Vagina (tissue), 2 donors: ENCODE data around the gene DDX49. TPM values are rescaled to one million over a fixed set of nuclear protein-coding genes. Genes with fewer than 3 reads are reported as not detected.

ENCODE experiments used
- DNase-seq, 2 donors: peaks; one replicate each; pipeline ENCODE4 v3.0.0-alpha.2; 2017; ENCODE audit errors: extremely low spot score in 2 of 2
- H3K27ac ChIP-seq: fragments of 200-600 bp; sonication (generic); one replicate; pipeline ENCODE4 v1.5.1; 2019
- H3K27me3 ChIP-seq: fragments of 200-600 bp; sonication (generic); one replicate; pipeline ENCODE4 v1.5.1; 2019
- H3K36me3 ChIP-seq, 2 donors: fragments of 200-600 bp; sonication (generic); one replicate each; pipeline ENCODE4 v1.5.1; 2017 to 2019
- H3K4me1 ChIP-seq: fragments of 200-600 bp; sonication (generic); one replicate; pipeline ENCODE4 v1.5.1; 2019
- H3K4me3 ChIP-seq, 2 donors: fragments of 200-600 bp; sonication (generic); 1 replicate in 1 of 2; 2 replicates in 1 of 2; pipeline ENCODE4 v1.5.1; 2016 to 2019
- H3K9me3 ChIP-seq: fragments of 200-600 bp; sonication (generic); one replicate; pipeline ENCODE4 v1.5.1; 2019
- CTCF ChIP-seq, 3 experiments: fragments of 450-650 bp in 2 of 3; fragments of 200-600 bp in 1 of 3; sonication (generic) in 1 of 3; IDR thresholded peaks; one replicate each; pipeline ENCODE4 v1.5.1; 2017 to 2019; ENCODE audit warnings: antibody characterized with exemption in 3 of 3, mild to moderate bottlenecking in 2 of 3, moderate library complexity in 2 of 3
- POLR2A ChIP-seq, 2 donors: fragments of 450-650 bp; IDR thresholded peaks; one replicate each; pipeline ENCODE4 v1.6.1; 2017; ENCODE audit warnings: antibody characterized with exemption in 2 of 2, mild to moderate bottlenecking in 2 of 2, moderate library complexity in 2 of 2
- POLR2AphosphoS5 ChIP-seq, 2 donors: sonication (generic); formaldehyde crosslinking; IDR thresholded peaks; one replicate each; pipeline ENCODE4 v1.9.0; 2017; ENCODE audit warnings: antibody characterized with exemption in 2 of 2, mild to moderate bottlenecking in 2 of 2, low read depth in 1 of 2; ENCODE audit not compliant: insufficient read depth in 1 of 2
- intact Hi-C: fragments of 100-400 bp; cut with DNase I; formaldehyde crosslinking; loops from one replicate; pipeline ENCODE4 v1.15.1; 2023
- total RNA-seq: library from RNA; depleted of rRNA; stranded (reverse); fragments of >200 nt; gene quantifications from one replicate; pipeline ENCODE4 v1.2.3, GENCODE V29; 2016

The DDX49 gene
- total RNA-seq, 1 donor from 2014 or later: 36.3 TPM

- H3K36me3 ChIP-seq: peaks cover 0 to 30% of the 10 kb centered on the region in 2 donors
- DNase-seq: no peak
- TF ChIP-seq POLR2A (IDR thresholded peaks at IDR 0.05) (no peak), POLR2AphosphoS5 (IDR thresholded peaks at IDR 0.05; ENCODE audit: insufficient read depth in 1 of 2, low read depth in 1 of 2) (no peak), CTCF (IDR thresholded peaks at IDR 0.05) (no peak)
- H3K27me3 ChIP-seq: no peaks in the 10 kb centered on the region
- H3K4me3 ChIP-seq: no peak overlapping the region
- H3K27ac ChIP-seq: no peak overlapping the region
- H3K9me3 ChIP-seq: no peaks in the 10 kb centered on the region
- no peaks in the 10 kb centered on the region for H3K4me1 ChIP-seq
- intact Hi-C loops: no loop called here
These were observed 12.7 kb upstream of the DDX49 start for GRCh38 chr19:18906605-18907519.

- no peaks in the 10 kb centered on the region for H3K27me3 ChIP-seq
These were observed 10.4 kb upstream of the DDX49 start for GRCh38 chr19:18908917-18909619.

GRCh38 chr19:18910010-18910409, 9.5 kb upstream of the DDX49 start:
- Histone ChIP-seq H3K4me3 (no peak overlapping the region), H3K27ac (no peak overlapping the region), H3K9me3 (no peaks in the 10 kb centered on the region), H3K36me3 (peaks cover 0 to 29% of the 10 kb centered on the region in 2 donors), H3K27me3 (no peaks in the 10 kb centered on the region), H3K4me1 (peaks cover 6% of the 10 kb centered on the region)
- TF ChIP-seq POLR2A (IDR thresholded peaks at IDR 0.05) (no peak), CTCF (IDR thresholded peaks at IDR 0.05) (no peak), POLR2AphosphoS5 (IDR thresholded peaks at IDR 0.05; ENCODE audit: insufficient read depth in 1 of 2, low read depth in 1 of 2) (no peak)
- intact Hi-C loops: no loop called here
- DNase-seq: no peak

More at GRCh38 chr19:18908917-18909619, 10.4 kb upstream of the DDX49 start:
- DNase-seq: no peak
- Histone ChIP-seq H3K36me3 (peaks cover 0 to 30% of the 10 kb centered on the region in 2 donors), H3K27ac (no peak overlapping the region), H3K4me3 (no peak overlapping the region), H3K9me3 (no peaks in the 10 kb centered on the region), H3K4me1 (peaks cover 6% of the 10 kb centered on the region)
- intact Hi-C loops: no loop called here
- no peak for TF ChIP-seq CTCF (IDR thresholded peaks at IDR 0.05)
- no peak for TF ChIP-seq POLR2AphosphoS5 (IDR thresholded peaks at IDR 0.05; ENCODE audit: insufficient read depth in 1 of 2, low read depth in 1 of 2)
- no peak for TF ChIP-seq POLR2A (IDR thresholded peaks at IDR 0.05)

GRCh38 chr19:18910801-18911436, 8.6 kb upstream of the DDX49 start:
- no peak overlapping the region for H3K27ac ChIP-seq
- H3K9me3 ChIP-seq: no peaks in the 10 kb centered on the region
- peaks cover 0 to 22% of the 10 kb centered on the region in 2 donors for H3K36me3 ChIP-seq
- no peaks in the 10 kb centered on the region for H3K27me3 ChIP-seq
- no peak for DNase-seq
- no peak overlapping the region for H3K4me3 ChIP-seq
- H3K4me1 ChIP-seq: peaks cover 6% of the 10 kb centered on the region
- TF ChIP-seq POLR2A (IDR thresholded peaks at IDR 0.05): no peak
- TF ChIP-seq POLR2AphosphoS5 (IDR thresholded peaks at IDR 0.05; ENCODE audit: insufficient read depth in 1 of 2, low read depth in 1 of 2): no peak
- no peak for TF ChIP-seq CTCF (IDR thresholded peaks at IDR 0.05)
- intact Hi-C loops: no loop called here
